ENCODE results near the gene BAZ2A. TPM values are rescaled to one million over a fixed set of nuclear protein-coding genes. Genes with fewer than 3 reads are reported as not detected.

BAZ2A gene
- 44.8 and 57.9 TPM in 2 replicates for total RNA-seq

- no peak for TF ChIP-seq CTCF (IDR thresholded peaks at IDR 0.05; ENCODE audit: insufficient read depth, low read depth, low read length)
- peak within 1 kb of the TSS; percentile 79 for H3K4me3 ChIP-seq (ENCODE audit: low read depth, low read length)
- peak; percentile 78 for DNase-seq (ENCODE audit: low read depth)
Observed at GRCh38 chr12:56630180-56630632, at the start of gene BAZ2A. BAZ2A (minus strand) TSS chr12:56630326; CDS start chr12:56617530, 12,796 bp downstream.

GRCh38 chr12:56678852-56679251 is 48.7 kb upstream of the BAZ2A start:
- DNase-seq (ENCODE audit: low read depth), result no peak

GRCh38 chr12:56677680-56678079 is 47.6 kb upstream of the BAZ2A start:
- no peak for TF ChIP-seq CTCF (IDR thresholded peaks at IDR 0.05; ENCODE audit: insufficient read depth, low read depth, low read length)
- no peak overlapping the region for H3K4me3 ChIP-seq (ENCODE audit: low read depth, low read length)
- no peak for DNase-seq (ENCODE audit: low read depth)

More at GRCh38 chr12:56678852-56679251, 48.7 kb upstream of the BAZ2A start:
- TF ChIP-seq CTCF (IDR thresholded peaks at IDR 0.05; ENCODE audit: insufficient read depth, low read depth, low read length), result no peak
- no peak overlapping the region for H3K4me3 ChIP-seq (ENCODE audit: low read depth, low read length)

- H3K4me3 ChIP-seq (ENCODE audit: low read depth, low read length), result no peak overlapping the region
- no peak for TF ChIP-seq CTCF (IDR thresholded peaks at IDR 0.05; ENCODE audit: insufficient read depth, low read depth, low read length)
- no peak for DNase-seq (ENCODE audit: low read depth)
Observed at GRCh38 chr12:56676851-56677580, 46.9 kb upstream of the BAZ2A start.

GRCh38 chr12:56671608-56672007 is 41.5 kb upstream of the BAZ2A start:
- no peak for TF ChIP-seq CTCF (IDR thresholded peaks at IDR 0.05; ENCODE audit: insufficient read depth, low read depth, low read length)

GRCh38 chr12:56670836-56671235 is 40.7 kb upstream of the BAZ2A start:
- DNase-seq (ENCODE audit: low read depth), result no peak
- H3K4me3 ChIP-seq (ENCODE audit: low read depth, low read length), result no peak overlapping the region
- no peak for TF ChIP-seq CTCF (IDR thresholded peaks at IDR 0.05; ENCODE audit: insufficient read depth, low read depth, low read length)

More at GRCh38 chr12:56671608-56672007, 41.5 kb upstream of the BAZ2A start:
- no peak overlapping the region for H3K4me3 ChIP-seq (ENCODE audit: low read depth, low read length)
- DNase-seq (ENCODE audit: low read depth), result no peak

GRCh38 chr12:56668197-56668457 is 38.0 kb upstream of the BAZ2A start:
- no peak for TF ChIP-seq CTCF (IDR thresholded peaks at IDR 0.05; ENCODE audit: insufficient read depth, low read depth, low read length)
- H3K4me3 ChIP-seq (ENCODE audit: low read depth, low read length), result no peak overlapping the region
- DNase-seq (ENCODE audit: low read depth), result no peak
